ENCODE data around the gene KCTD16.

The KCTD16 gene

GRCh38 chr5:144167998-144168397 lies 2.7 kb upstream of the KCTD16 start:
- DNase-seq = no peak

GRCh38 chr5:144169904-144170275 lies 783 bp upstream of the KCTD16 start:
- no peak for DNase-seq

- DNase-seq = no peak
Measured at GRCh38 chr5:144173766-144174165, 3.1 kb downstream of the KCTD16 start.

- no peak for DNase-seq
Measured at GRCh38 chr5:144177548-144177947, 6.9 kb downstream of the KCTD16 start.

- no peak for DNase-seq
Measured at GRCh38 chr5:144179226-144179625, 8.6 kb downstream of the KCTD16 start.

GRCh38 chr5:144183254-144183889 lies 12.7 kb downstream of the KCTD16 start:
- DNase-seq = no peak

- DNase-seq = peak; percentile 70
Measured at GRCh38 chr5:144187699-144188294, 17.1 kb downstream of the KCTD16 start.

- DNase-seq = peak; percentile 78
Measured at GRCh38 chr5:144189800-144190429, 19.2 kb downstream of the KCTD16 start.

- DNase-seq = no peak
Measured at GRCh38 chr5:144191531-144191930, 20.9 kb downstream of the KCTD16 start.

GRCh38 chr5:144191998-144192397 lies 21.3 kb downstream of the KCTD16 start:
- no peak for DNase-seq

GRCh38 chr5:144192661-144193060 lies 22.0 kb downstream of the KCTD16 start:
- no peak for DNase-seq

GRCh38 chr5:144194144-144194543 lies 23.5 kb downstream of the KCTD16 start:
- no peak for DNase-seq

GRCh38 chr5:144195448-144195847 lies 24.8 kb downstream of the KCTD16 start:
- no peak for DNase-seq

GRCh38 chr5:144196612-144197011 lies 25.9 kb downstream of the KCTD16 start:
- no peak for DNase-seq

- no peak for DNase-seq
Measured at GRCh38 chr5:144198386-144198785, 27.7 kb downstream of the KCTD16 start.

- DNase-seq = no peak
Measured at GRCh38 chr5:144201588-144201987, 30.9 kb downstream of the KCTD16 start.

GRCh38 chr5:144202072-144202471 lies 31.4 kb downstream of the KCTD16 start:
- no peak for DNase-seq

- DNase-seq = no peak
Measured at GRCh38 chr5:144202726-144203125, 32.1 kb downstream of the KCTD16 start.

- no peak for DNase-seq
Measured at GRCh38 chr5:144203750-144204596, 33.3 kb downstream of the KCTD16 start.

GRCh38 chr5:144205141-144205551 lies 34.5 kb downstream of the KCTD16 start:
- DNase-seq = no peak

- DNase-seq = no peak
Measured at GRCh38 chr5:144206141-144206540, 35.5 kb downstream of the KCTD16 start.

- no peak for DNase-seq
Measured at GRCh38 chr5:144207875-144208444, 37.3 kb downstream of the KCTD16 start.

- DNase-seq = no peak
Measured at GRCh38 chr5:144209361-144209760, 38.7 kb downstream of the KCTD16 start.
